K562 (cell line): Measurements from ENCODE around the gene ECI2. TPM values are rescaled to one million over a fixed set of nuclear protein-coding genes. Genes with fewer than 3 reads are reported as not detected.

Source experiments
- ATAC-seq: fragments of 200-7000 bp; cut with Tn5 transposase; 3 replicates; pipeline ENCODE4 v1.9.1; 2020; ENCODE audit warnings: moderate library complexity
- BruUV-seq: library from RNA; stranded (reverse); fragments of 400-500 nt; replicated peaks from 2 replicates; lab custom pipeline; 2021; lab: Mats Ljungman, UMichigan
- CTCF ChIA-PET: fragments of 300-600 bp; formaldehyde crosslinking; extraction: SDS; loops from one replicate; lab custom pipeline; 2021; ENCODE audit warnings: low intra/inter-chr PET ratio; lab: Yijun Ruan, JAX
- POLR2A ChIA-PET: fragments of 300-600, 350-650 bp; sonication (Branson Sonifier 250); formaldehyde crosslinking; extraction: SDS; loops from one replicate; lab custom pipeline; 2021; ENCODE audit warnings: antibody characterized with exemption, inconsistent platforms; lab: Yijun Ruan, JAX
- DNase-seq, 4 experiments: peaks; one replicate each; pipeline versions ENCODE4 v3.0.0 to v3.0.0-alpha.2; 2011 to 2018; ENCODE audit warnings: low spot score in 3 of 4, mixed read lengths in 3 of 4; ENCODE audit errors: extremely low read depth in 1 of 4
- FAIRE-seq: peaks from 2 replicates; lab custom pipeline; 2011; peaks lifted over from hg19 to GRCh38; lab: Jason Lieb, UNC
- H2AFZ ChIP-seq: 2 replicates; pipeline ENCODE4 v1.6.0; 2011; ENCODE audit warnings: low read depth, low read length, control low read depth, inconsistent platforms
- H3K27ac ChIP-seq: fragments of 200-600 bp; 3 replicates; pipeline ENCODE4 v1.8.0; 2011; ENCODE audit warnings: low read depth, mild to moderate bottlenecking, control low read depth, inconsistent platforms, low read length, moderate library complexity, mixed read lengths; ENCODE audit errors: extremely low read depth
- H3K27me3 ChIP-seq, 2 experiments: fragments of 300-600 bp in 1 of 2; 2 replicates in 1 of 2; 3 replicates in 1 of 2; pipeline versions ENCODE4 v1.6.0 to v1.8.0; 2011; ENCODE audit warnings: inconsistent platforms in 2 of 2, low read length in 2 of 2, mild to moderate bottlenecking in 1 of 2, mixed read lengths in 1 of 2, moderate library complexity in 1 of 2; ENCODE audit not compliant: control insufficient read depth in 2 of 2, insufficient read depth in 2 of 2
- H3K36me3 ChIP-seq: fragments of 300-600 bp; 3 replicates; pipeline ENCODE4 v1.8.0; 2011; ENCODE audit warnings: mild to moderate bottlenecking, low read length, inconsistent platforms; ENCODE audit not compliant: control insufficient read depth, insufficient read depth
- H3K4me1 ChIP-seq, 2 experiments: fragments of 200-600 bp in 1 of 2; replicated peaks in 1 of 2; 2 replicates in 1 of 2; 3 replicates in 1 of 2; pipeline versions ENCODE4 v1.5.1 to v1.8.0; 2011; ENCODE audit warnings: inconsistent platforms in 2 of 2, low read length in 2 of 2, mild to moderate bottlenecking in 1 of 2, mixed read lengths in 1 of 2, moderate library complexity in 1 of 2; ENCODE audit not compliant: control insufficient read depth in 2 of 2, insufficient read depth in 2 of 2
- H3K4me2 ChIP-seq: 2 replicates; pipeline ENCODE4 v1.6.1; 2011; ENCODE audit warnings: low read length, control low read depth, inconsistent platforms, mixed read lengths; ENCODE audit not compliant: insufficient read depth
- H3K4me3 ChIP-seq: fragments of 200-600 bp; sonication (generic), shearing (Covaris generic); 2 replicates; pipeline ENCODE4 v1.5.1; 2016; ENCODE audit warnings: control low read depth, inconsistent platforms
- H3K79me2 ChIP-seq: fragments of 200-600 bp; 3 replicates; pipeline ENCODE4 v1.8.0; 2011; ENCODE audit warnings: low read length, inconsistent platforms; ENCODE audit not compliant: control insufficient read depth, insufficient read depth
- H3K9ac ChIP-seq, 2 experiments: 2 replicates each; pipeline versions ENCODE4 v1.6.0 to v1.6.1; 2011; ENCODE audit warnings: low read depth in 2 of 2, low read length in 2 of 2, control low read depth in 1 of 2, inconsistent platforms in 1 of 2, mild to moderate bottlenecking in 1 of 2, mixed read lengths in 1 of 2; ENCODE audit not compliant: insufficient read depth in 1 of 2
- H3K9me1 ChIP-seq: one replicate; pipeline ENCODE4 v1.6.0; 2011; ENCODE audit warnings: inconsistent platforms, mild to moderate bottlenecking, low read length, moderate library complexity; ENCODE audit not compliant: control insufficient read depth, insufficient read depth
- H3K9me3 ChIP-seq: replicated peaks from 2 replicates; pipeline ENCODE4 v1.5.1; 2011; ENCODE audit warnings: low read depth, low read length, inconsistent platforms; ENCODE audit not compliant: control insufficient read depth, insufficient read depth
- H4K20me1 ChIP-seq: replicated peaks from 2 replicates; pipeline ENCODE4 v1.6.1; 2011; ENCODE audit warnings: low read length, inconsistent platforms, mixed read lengths; ENCODE audit not compliant: control insufficient read depth, insufficient read depth
- ARID2 ChIP-seq: fragments of 450-650 bp; IDR thresholded peaks from 2 replicates; pipeline ENCODE4 v1.6.1; 2017; ENCODE audit warnings: antibody characterized with exemption, mild to moderate bottlenecking
- GABPB1 ChIP-seq: sonication (generic); formaldehyde crosslinking; IDR thresholded peaks from 2 replicates; pipeline ENCODE4 v1.8.0; 2022; ENCODE audit warnings: mild to moderate bottlenecking, missing genetic modification reagents
- GTF2A2 ChIP-seq: IDR thresholded peaks from 2 replicates; pipeline ENCODE4 v1.6.1; 2016; ENCODE audit warnings: mild to moderate bottlenecking, missing genetic modification characterization, missing compliant biosample characterization
- HMG20A ChIP-seq: fragments of 450-650 bp; formaldehyde crosslinking; conservative IDR thresholded peaks from 2 replicates; pipeline ENCODE4 v1.4.0; 2020; ENCODE audit warnings: mild to moderate bottlenecking, mixed read lengths
- HNRNPL ChIP-seq: fragments of 200-400 bp; formaldehyde crosslinking; IDR thresholded peaks from 2 replicates; pipeline ENCODE4 v1.6.1; 2017; ENCODE audit warnings: low read depth, mild to moderate bottlenecking, low read length
- MTA3 ChIP-seq: fragments of 450-650 bp; formaldehyde crosslinking; IDR thresholded peaks from 2 replicates; pipeline ENCODE4 v1.6.1; 2017; ENCODE audit warnings: mild to moderate bottlenecking, borderline replicate concordance
- POLR2AphosphoS5 ChIP-seq: IDR thresholded peaks from 2 replicates; pipeline ENCODE4 v1.6.1; 2011; ENCODE audit warnings: mild to moderate bottlenecking, low read depth, low read length, moderate library complexity; ENCODE audit not compliant: control insufficient read depth, insufficient read depth
- RNF2 ChIP-seq: sonication (generic); IDR thresholded peaks from 2 replicates; pipeline ENCODE4 v1.6.1; 2016
- RNF219 ChIP-seq: fragments of 250-450 bp; sonication (Bioruptor Pico); IDR thresholded peaks from 2 replicates; pipeline ENCODE4 v1.5.0; 2022; ENCODE audit warnings: mild to moderate bottlenecking
- SRSF9 ChIP-seq: fragments of 200-400 bp; formaldehyde crosslinking; IDR thresholded peaks from 2 replicates; pipeline ENCODE4 v1.6.1; 2017; ENCODE audit warnings: low read depth, low read length, borderline replicate concordance
- TEAD1 ChIP-seq, 2 experiments: fragments of 450-650 bp in 1 of 2; sonication (generic) in 1 of 2; formaldehyde crosslinking; IDR thresholded peaks; 2 replicates each; pipeline versions ENCODE4 v1.4.0 to v1.8.0; 2020 to 2022; ENCODE audit warnings: mild to moderate bottlenecking in 2 of 2, missing genetic modification reagents in 1 of 2
- ZKSCAN1 ChIP-seq: fragments of 150-350 bp; IDR thresholded peaks from 2 replicates; pipeline ENCODE4 v1.6.1; 2016; ENCODE audit warnings: low read depth, low read length
- ZNF217 ChIP-seq: sonication (generic); formaldehyde crosslinking; IDR thresholded peaks from 2 replicates; pipeline ENCODE4 v1.8.0; 2022; ENCODE audit warnings: mild to moderate bottlenecking, missing genetic modification reagents
- ZNF384 ChIP-seq: IDR thresholded peaks from 2 replicates; pipeline ENCODE4 v1.6.1; 2012; ENCODE audit warnings: low read depth, low read length, improper control_type of control experiment
- WGBS: fragments of 100-300 bp; shearing (Covaris generic); methylation state at CpG from one replicate; pipeline ENCODE4 v1.1.6; 2016; ENCODE audit warnings: low coverage, mixed read lengths; ENCODE audit not compliant: insufficient coverage; ENCODE audit errors: missing lambda C conversion rate; 5-methylcytosine and 5-hydroxymethylcytosine counted together
- in situ Hi-C: fragments of 300-500 bp; cut with MboI; formaldehyde crosslinking; loops from 4 replicates; pipeline ENCODE4 v1.15.0; 2018; ENCODE audit warnings: inconsistent platforms, mixed read lengths
- intact Hi-C: fragments of 100-400 bp; cut with micrococcal nuclease; formaldehyde crosslinking; loops from 2 replicates; pipeline ENCODE4 v1.14.2; 2022
- polyA plus RNA-seq, 8 experiments: library from polyadenylated mRNA; depleted of rRNA in 4 of 8; stranded (reverse) in 5 of 8; unstranded in 3 of 8; fragments of >200 nt; fragmentation: Nextera tagmentation in 2 of 8; fragmentation: Illumina TruSeq in 1 of 8; extraction: Ambion mirVana in 2 of 8; extraction: Trizol in 1 of 8; gene quantifications; 2 replicates each; pipeline versions ENCODE4 v1.2.1 to v1.2.3, GENCODE V29; 2011 to 2014; ENCODE audit warnings: inconsistent platforms in 1 of 8, missing spikeins in 1 of 8
- total RNA-seq, 7 experiments: library from RNA; depleted of rRNA in 6 of 7; stranded (reverse); fragments of >200 nt in 6 of 7; fragmentation: Illumina TruSeq in 2 of 7; extraction: Trizol in 2 of 7; gene quantifications; 2 replicates each; pipeline versions ENCODE4 v1.2.1 to v1.2.3, GENCODE V29; 2011 to 2021; ENCODE audit warnings: low replicate concordance in 1 of 7
- TF ChIP-seq, protein P1 (sequence below): IDR thresholded peaks from 2 replicates; pipeline ENCODE4 v1.6.1; 2011; ENCODE audit warnings: borderline replicate concordance, low read depth, mild to moderate bottlenecking, moderate library complexity, low read length; ENCODE audit not compliant: insufficient read depth, poor library complexity, severe bottlenecking
- TF ChIP-seq, protein P2 (sequence below): sonication (generic); formaldehyde crosslinking; IDR thresholded peaks from 2 replicates; pipeline ENCODE4 v1.8.0; 2022; ENCODE audit warnings: mild to moderate bottlenecking, missing genetic modification reagents

The ECI2 gene
- total and polyA plus RNA-seq, 9 of the 15 experiments (the other 6 are each of a cell fraction or from before 2014, with no cell fraction given), result 80.7 to 377 (median 142) TPM

- CTCF ChIA-PET, result no interaction called here
- DNase-seq, result peak; percentile 98 to 99 (median 99)
- Histone ChIP-seq H3K36me3 (peaks cover 25% of the 10 kb centered on the region), H3K27ac (peak overlapping the region; percentile 47), H3K79me2 (peaks cover 38% of the 10 kb centered on the region), H3K27me3 (no peaks in the 10 kb centered on the region), H3K4me1 (peaks cover 9 to 14% of the 10 kb centered on the region in 2 experiments), H3K4me2 (peak overlapping the region; percentile 75), H2AFZ (peak overlapping the region; percentile 77), H3K9ac (peak overlapping the region; percentile 58 to 90), H3K9me1 (no peaks in the 10 kb centered on the region), H3K9me3 (no peaks in the 10 kb centered on the region), H4K20me1 (no peaks in the 10 kb centered on the region), H3K4me3 (peak overlapping the region; percentile 49)
- WGBS, result under 1% methylated on average over 24 of the region's 64 CpGs
- in situ Hi-C loops (no loop called here), intact Hi-C loops (loop anchor here (2.0 to 5.0 kb wide), 2 partner anchors 79 to 115 kb away; a partner anchor contains a TSS)
- FAIRE-seq, result peak; percentile 15
- POLR2A ChIA-PET, result interaction anchor here (0.6 to 2.7 kb wide), 15 partner anchors 9 to 1029 kb away, joined by 3 to 15 read pairs (median 3); no protein-coding TSS in a partner anchor
- BruUV-seq, result no TSS peak
- peak; percentile 88 for ATAC-seq
- TF ChIP-seq HMG20A, result no peak
- no peak for TF ChIP-seq GTF2A2 (tag)
- TF ChIP-seq SRSF9, result no peak
- no peak for TF ChIP-seq ARID2
- peak; percentile 24; the same call in 1 of the 2 replicates for TF ChIP-seq POLR2AphosphoS5
- TF ChIP-seq HNRNPL, result 0 out of 2 replicates have a peak, but pooled peaks have one; percentile 37
- TF ChIP-seq ZNF217, result no peak
- peak; percentile 47; the same call in 1 of the 2 replicates for TF ChIP-seq ZKSCAN1
- TF ChIP-seq RNF219 (CRISPR knock-in tag), result no peak
- TF ChIP-seq TEAD1 (CRISPR knock-in tag; IDR thresholded peaks at IDR 0.05), result 0 out of 4 replicates have a peak, but pooled peaks of 1 of the 2 experiments have one; percentile 35
- TF ChIP-seq RNF2, result no peak
- no peak for TF ChIP-seq GABPB1 (CRISPR knock-in tag)
- TF ChIP-seq ZNF384, result 0 out of 2 replicates have a peak, but pooled peaks have one; percentile 13
- peak; percentile 63; the same call in 1 of the 2 replicates for TF ChIP-seq MTA3
- TF ChIP-seq, protein P1, sequence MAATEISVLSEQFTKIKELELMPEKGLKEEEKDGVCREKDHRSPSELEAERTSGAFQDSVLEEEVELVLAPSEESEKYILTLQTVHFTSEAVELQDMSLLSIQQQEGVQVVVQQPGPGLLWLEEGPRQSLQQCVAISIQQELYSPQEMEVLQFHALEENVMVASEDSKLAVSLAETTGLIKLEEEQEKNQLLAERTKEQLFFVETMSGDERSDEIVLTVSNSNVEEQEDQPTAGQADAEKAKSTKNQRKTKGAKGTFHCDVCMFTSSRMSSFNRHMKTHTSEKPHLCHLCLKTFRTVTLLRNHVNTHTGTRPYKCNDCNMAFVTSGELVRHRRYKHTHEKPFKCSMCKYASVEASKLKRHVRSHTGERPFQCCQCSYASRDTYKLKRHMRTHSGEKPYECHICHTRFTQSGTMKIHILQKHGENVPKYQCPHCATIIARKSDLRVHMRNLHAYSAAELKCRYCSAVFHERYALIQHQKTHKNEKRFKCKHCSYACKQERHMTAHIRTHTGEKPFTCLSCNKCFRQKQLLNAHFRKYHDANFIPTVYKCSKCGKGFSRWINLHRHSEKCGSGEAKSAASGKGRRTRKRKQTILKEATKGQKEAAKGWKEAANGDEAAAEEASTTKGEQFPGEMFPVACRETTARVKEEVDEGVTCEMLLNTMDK, result no peak
- TF ChIP-seq, protein P2, sequence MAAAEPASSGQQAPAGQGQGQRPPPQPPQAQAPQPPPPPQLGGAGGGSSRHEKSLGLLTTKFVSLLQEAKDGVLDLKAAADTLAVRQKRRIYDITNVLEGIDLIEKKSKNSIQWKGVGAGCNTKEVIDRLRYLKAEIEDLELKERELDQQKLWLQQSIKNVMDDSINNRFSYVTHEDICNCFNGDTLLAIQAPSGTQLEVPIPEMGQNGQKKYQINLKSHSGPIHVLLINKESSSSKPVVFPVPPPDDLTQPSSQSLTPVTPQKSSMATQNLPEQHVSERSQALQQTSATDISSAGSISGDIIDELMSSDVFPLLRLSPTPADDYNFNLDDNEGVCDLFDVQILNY (CRISPR knock-in tag), result 0 out of 2 replicates have a peak, but pooled peaks have one; percentile 60
Measured at GRCh38 chr6:4135665-4136353, 434 bp upstream of the ECI2 start.
